ENCODE results near the gene SLC35D2. TPM values are rescaled to one million over a fixed set of nuclear protein-coding genes. Genes with fewer than 3 reads are reported as not detected.

The SLC35D2 gene
- total and polyA plus RNA-seq, 2 donors (not counting 1 experiment from before 2014, with no cell fraction given): 27.2 to 34.7 TPM

DNA sequence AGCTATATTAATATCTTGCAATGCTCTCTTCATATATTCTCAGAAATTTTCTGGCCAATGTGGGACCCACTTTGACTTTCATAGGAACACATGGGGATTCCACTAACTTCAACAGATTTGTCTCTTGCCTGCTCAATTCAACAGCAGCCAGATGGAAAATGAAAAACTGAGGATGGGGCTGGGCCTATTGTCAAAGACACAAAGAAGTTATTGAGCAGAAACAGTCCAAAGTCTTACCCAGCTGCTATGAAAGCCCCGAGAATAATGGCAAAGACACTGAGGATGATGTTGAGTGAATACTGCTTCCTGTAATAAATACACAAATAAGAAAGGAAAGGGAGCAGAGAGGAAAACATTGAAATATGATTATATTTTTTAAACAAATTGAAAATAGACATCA lies 32.6 kb downstream of the SLC35D2 start:
- DNase-seq (ENCODE audit: low read depth in 2 of 2): no peak
- H3K4me1 ChIP-seq (ENCODE audit: control insufficient read depth, extremely low read depth, insufficient read depth, low read length): no peaks in the 10 kb centered on the region
- H3K9ac ChIP-seq (ENCODE audit: insufficient read depth, low read length): no peak overlapping the region
- peaks cover 2% of the 10 kb centered on the region for H3K36me3 ChIP-seq (ENCODE audit: control insufficient read depth, insufficient read depth, low read length)
- no peaks in the 10 kb centered on the region for H4K20me1 ChIP-seq (ENCODE audit: control insufficient read depth, extremely low read depth, insufficient read depth, low read length)
- H3K27ac ChIP-seq (ENCODE audit: insufficient read depth, low read length): no peak overlapping the region
- H3K27me3 ChIP-seq (ENCODE audit: control insufficient read depth, insufficient read depth, low read length): no peaks in the 10 kb centered on the region
- H3K79me2 ChIP-seq (ENCODE audit: control insufficient read depth, insufficient read depth, low read length): no peaks in the 10 kb centered on the region
- H3K4me2 ChIP-seq (ENCODE audit: extremely low read depth, insufficient read depth, low read length): no peak overlapping the region
- H3K9me3 ChIP-seq (ENCODE audit: control insufficient read depth, insufficient read depth, low read depth, low read length): no peaks in the 10 kb centered on the region
- no peak overlapping the region for H2AFZ ChIP-seq (ENCODE audit: low read length)
- no peak overlapping the region for H3K4me3 ChIP-seq (replicated peaks in 1 of 4; ENCODE audit: control extremely low read depth in 1 of 4, insufficient read depth in 1 of 4, low read depth in 3 of 4, low read length in 4 of 4)
- TF ChIP-seq, protein P1, sequence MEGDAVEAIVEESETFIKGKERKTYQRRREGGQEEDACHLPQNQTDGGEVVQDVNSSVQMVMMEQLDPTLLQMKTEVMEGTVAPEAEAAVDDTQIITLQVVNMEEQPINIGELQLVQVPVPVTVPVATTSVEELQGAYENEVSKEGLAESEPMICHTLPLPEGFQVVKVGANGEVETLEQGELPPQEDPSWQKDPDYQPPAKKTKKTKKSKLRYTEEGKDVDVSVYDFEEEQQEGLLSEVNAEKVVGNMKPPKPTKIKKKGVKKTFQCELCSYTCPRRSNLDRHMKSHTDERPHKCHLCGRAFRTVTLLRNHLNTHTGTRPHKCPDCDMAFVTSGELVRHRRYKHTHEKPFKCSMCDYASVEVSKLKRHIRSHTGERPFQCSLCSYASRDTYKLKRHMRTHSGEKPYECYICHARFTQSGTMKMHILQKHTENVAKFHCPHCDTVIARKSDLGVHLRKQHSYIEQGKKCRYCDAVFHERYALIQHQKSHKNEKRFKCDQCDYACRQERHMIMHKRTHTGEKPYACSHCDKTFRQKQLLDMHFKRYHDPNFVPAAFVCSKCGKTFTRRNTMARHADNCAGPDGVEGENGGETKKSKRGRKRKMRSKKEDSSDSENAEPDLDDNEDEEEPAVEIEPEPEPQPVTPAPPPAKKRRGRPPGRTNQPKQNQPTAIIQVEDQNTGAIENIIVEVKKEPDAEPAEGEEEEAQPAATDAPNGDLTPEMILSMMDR (conservative IDR thresholded peaks at IDR 0.05 in 1 of 2, IDR thresholded peaks at IDR 0.05 in 1 of 2; ENCODE audit: low read depth in 1 of 2, low read length in 2 of 2): no peak
- TF ChIP-seq EZH2 (IDR thresholded peaks at IDR 0.05; ENCODE audit: low read length, missing control alignments): no peak

- TF ChIP-seq, protein P1 (conservative IDR thresholded peaks at IDR 0.05 in 1 of 2, IDR thresholded peaks at IDR 0.05 in 1 of 2; ENCODE audit: low read depth in 1 of 2, low read length in 2 of 2): no peak
- TF ChIP-seq EZH2 (IDR thresholded peaks at IDR 0.05; ENCODE audit: low read length, missing control alignments): no peak
- no peak overlapping the region for H3K27ac ChIP-seq (ENCODE audit: insufficient read depth, low read length)
- H3K4me2 ChIP-seq (ENCODE audit: extremely low read depth, insufficient read depth, low read length): no peak overlapping the region
- H2AFZ ChIP-seq (ENCODE audit: low read length): no peak overlapping the region
- no peaks in the 10 kb centered on the region for H3K27me3 ChIP-seq (ENCODE audit: control insufficient read depth, insufficient read depth, low read length)
- H3K36me3 ChIP-seq (ENCODE audit: control insufficient read depth, insufficient read depth, low read length): peaks cover 2% of the 10 kb centered on the region
- H3K4me1 ChIP-seq (ENCODE audit: control insufficient read depth, extremely low read depth, insufficient read depth, low read length): peaks cover 7% of the 10 kb centered on the region
- H3K79me2 ChIP-seq (ENCODE audit: control insufficient read depth, insufficient read depth, low read length): no peaks in the 10 kb centered on the region
- DNase-seq (ENCODE audit: low read depth in 2 of 2): no peak
- no peaks in the 10 kb centered on the region for H3K9me3 ChIP-seq (ENCODE audit: control insufficient read depth, insufficient read depth, low read depth, low read length)
- H3K4me3 ChIP-seq (replicated peaks in 1 of 4; ENCODE audit: control extremely low read depth in 1 of 4, insufficient read depth in 1 of 4, low read depth in 3 of 4, low read length in 4 of 4): no peak overlapping the region
- no peak overlapping the region for H3K9ac ChIP-seq (ENCODE audit: insufficient read depth, low read length)
- H4K20me1 ChIP-seq (ENCODE audit: control insufficient read depth, extremely low read depth, insufficient read depth, low read length): no peaks in the 10 kb centered on the region
Measured at GRCh38 chr9:96348261-96348660, 35.2 kb downstream of the SLC35D2 start.

- H3K79me2 ChIP-seq (ENCODE audit: control insufficient read depth, insufficient read depth, low read length): no peaks in the 10 kb centered on the region
- no peak for DNase-seq (ENCODE audit: low read depth in 2 of 2)
- no peak overlapping the region for H3K27ac ChIP-seq (ENCODE audit: insufficient read depth, low read length)
- peaks cover 2% of the 10 kb centered on the region for H3K36me3 ChIP-seq (ENCODE audit: control insufficient read depth, insufficient read depth, low read length)
- no peak for TF ChIP-seq EZH2 (IDR thresholded peaks at IDR 0.05; ENCODE audit: low read length, missing control alignments)
- TF ChIP-seq, protein P1 (conservative IDR thresholded peaks at IDR 0.05 in 1 of 2, IDR thresholded peaks at IDR 0.05 in 1 of 2; ENCODE audit: low read depth in 1 of 2, low read length in 2 of 2): no peak
- H3K9me3 ChIP-seq (ENCODE audit: control insufficient read depth, insufficient read depth, low read depth, low read length): no peaks in the 10 kb centered on the region
- no peak overlapping the region for H3K4me2 ChIP-seq (ENCODE audit: extremely low read depth, insufficient read depth, low read length)
- H3K4me3 ChIP-seq (replicated peaks in 1 of 4; ENCODE audit: control extremely low read depth in 1 of 4, insufficient read depth in 1 of 4, low read depth in 3 of 4, low read length in 4 of 4): no peak overlapping the region
- peaks cover 13% of the 10 kb centered on the region for H3K4me1 ChIP-seq (ENCODE audit: control insufficient read depth, extremely low read depth, insufficient read depth, low read length)
- H2AFZ ChIP-seq (ENCODE audit: low read length): no peak overlapping the region
- no peaks in the 10 kb centered on the region for H3K27me3 ChIP-seq (ENCODE audit: control insufficient read depth, insufficient read depth, low read length)
- H4K20me1 ChIP-seq (ENCODE audit: control insufficient read depth, extremely low read depth, insufficient read depth, low read length): no peaks in the 10 kb centered on the region
- H3K9ac ChIP-seq (ENCODE audit: insufficient read depth, low read length): no peak overlapping the region
Measured at GRCh38 chr9:96345551-96345950, 38.0 kb downstream of the SLC35D2 start.
